ENCODE data around the gene CLNK. TPM values are rescaled to one million over a fixed set of nuclear protein-coding genes. Genes with fewer than 3 reads are reported as not detected.

CLNK gene
- total RNA-seq, 1 donor from 2014 or later = not detected

GRCh38 chr4:10706236-10706635 is 21.7 kb upstream of the CLNK start:
- Histone ChIP-seq H3K36me3 (no peaks in the 10 kb centered on the region), H3K9me3 (no peaks in the 10 kb centered on the region), H3K4me1 (peaks cover 0 to 14% of the 10 kb centered on the region in 2 donors), H3K27ac (no peak overlapping the region), H3K4me3 (no peak overlapping the region), H3K27me3 (no peaks in the 10 kb centered on the region)
- DNase-seq (ENCODE audit: low spot score in 2 of 2) = no peak
- intact Hi-C loops (cut with DNase I) = no loop called here
- TF ChIP-seq CTCF (IDR thresholded peaks at IDR 0.05) = no peak

- Histone ChIP-seq H3K36me3 (no peaks in the 10 kb centered on the region), H3K27ac (no peak overlapping the region), H3K4me3 (no peak overlapping the region), H3K4me1 (peaks cover 0 to 14% of the 10 kb centered on the region in 2 donors), H3K9me3 (no peaks in the 10 kb centered on the region), H3K27me3 (no peaks in the 10 kb centered on the region)
- no peak for DNase-seq (ENCODE audit: low spot score in 2 of 2)
- intact Hi-C loops (cut with DNase I) = no loop called here
- TF ChIP-seq CTCF (IDR thresholded peaks at IDR 0.05) = no peak
These were observed 19.9 kb upstream of the CLNK start for GRCh38 chr4:10704430-10704810.

GRCh38 chr4:10703766-10704429 is 19.3 kb upstream of the CLNK start:
- H3K36me3 ChIP-seq = no peaks in the 10 kb centered on the region
- intact Hi-C loops (cut with DNase I) = no loop called here
- no peak overlapping the region for H3K27ac ChIP-seq
- TF ChIP-seq CTCF (IDR thresholded peaks at IDR 0.05) = no peak
- no peak overlapping the region for H3K4me3 ChIP-seq
- no peak for DNase-seq (ENCODE audit: low spot score in 2 of 2)
- no peaks in the 10 kb centered on the region for H3K27me3 ChIP-seq
- no peaks in the 10 kb centered on the region for H3K9me3 ChIP-seq
- H3K4me1 ChIP-seq = peaks cover 0 to 14% of the 10 kb centered on the region in 2 donors

GRCh38 chr4:10703156-10703555 is 18.6 kb upstream of the CLNK start:
- intact Hi-C loops (cut with DNase I) = no loop called here
- Histone ChIP-seq H3K9me3 (no peaks in the 10 kb centered on the region), H3K4me1 (peaks cover 0 to 14% of the 10 kb centered on the region in 2 donors), H3K36me3 (no peaks in the 10 kb centered on the region), H3K27me3 (no peaks in the 10 kb centered on the region), H3K4me3 (no peak overlapping the region), H3K27ac (no peak overlapping the region)
- no peak for DNase-seq (ENCODE audit: low spot score in 2 of 2)
- TF ChIP-seq CTCF (IDR thresholded peaks at IDR 0.05) = no peak

GRCh38 chr4:10701702-10702460 is 17.3 kb upstream of the CLNK start:
- intact Hi-C loops (cut with DNase I) = no loop called here
- Histone ChIP-seq H3K27ac (no peak overlapping the region), H3K36me3 (no peaks in the 10 kb centered on the region), H3K4me3 (no peak overlapping the region), H3K27me3 (no peaks in the 10 kb centered on the region), H3K9me3 (no peaks in the 10 kb centered on the region), H3K4me1 (peaks cover 0 to 14% of the 10 kb centered on the region in 2 donors)
- TF ChIP-seq CTCF (IDR thresholded peaks at IDR 0.05) = no peak
- DNase-seq (ENCODE audit: low spot score in 2 of 2) = no peak
